Colonic mucosa (tissue), 4 donors: Measurements from ENCODE around the gene LRRK1. TPM values are rescaled to one million over a fixed set of nuclear protein-coding genes. Genes with fewer than 3 reads are reported as not detected.

Experiments
- DNase-seq: peaks from one replicate; pipeline ENCODE4 v3.0.0-alpha.2; 2020
- H3K27ac ChIP-seq: fragments of 200-600 bp; one replicate; pipeline ENCODE4 v1.8.0; 2021
- H3K27me3 ChIP-seq: fragments of 200-600 bp; one replicate; pipeline ENCODE4 v1.8.0; 2021
- H3K36me3 ChIP-seq: fragments of 200-600 bp; one replicate; pipeline ENCODE4 v1.8.0; 2021
- H3K4me1 ChIP-seq: fragments of 200-600 bp; one replicate; pipeline ENCODE4 v1.8.0; 2021; ENCODE audit warnings: mild to moderate bottlenecking
- H3K4me3 ChIP-seq: fragments of 200-600 bp; one replicate; pipeline ENCODE4 v1.8.0; 2021
- H3K9ac ChIP-seq, 2 donors: one replicate each; pipeline ENCODE4 v1.7.0; 2013; ENCODE audit warnings: control low read depth in 2 of 2, low read depth in 2 of 2, low read length in 2 of 2
- H3K9me3 ChIP-seq: fragments of 200-600 bp; one replicate; pipeline ENCODE4 v1.8.0; 2021
- intact Hi-C: fragments of 100-400 bp; cut with DNase I; formaldehyde crosslinking; loops from one replicate; pipeline ENCODE4 v1.14.1; 2022
- total RNA-seq, 2 donors: library from RNA; stranded (reverse); fragmentation: NEBNext Ultra II Directional in 1 of 2; extraction: Animal tissue kit (Norgen Biotek cat#: 25700) in 1 of 2; gene quantifications; one replicate each; pipeline ENCODE4 v1.2.1, GENCODE V29; 2021
- TF ChIP-seq, protein P1 (sequence below): fragments of 200-600 bp; IDR thresholded peaks from one replicate; pipeline ENCODE4 v1.8.0; 2022; ENCODE audit warnings: antibody characterized with exemption, mild to moderate bottlenecking
- donor health status: healthy.
- donor health status: DM: no; HTN: no; CAD: no.
- donor health status: DM: no; HTN: no; CAD: no.

LRRK1 gene
- total RNA-seq, 2 donors from 2014 or later, result 29.6 to 36.0 TPM

DNA sequence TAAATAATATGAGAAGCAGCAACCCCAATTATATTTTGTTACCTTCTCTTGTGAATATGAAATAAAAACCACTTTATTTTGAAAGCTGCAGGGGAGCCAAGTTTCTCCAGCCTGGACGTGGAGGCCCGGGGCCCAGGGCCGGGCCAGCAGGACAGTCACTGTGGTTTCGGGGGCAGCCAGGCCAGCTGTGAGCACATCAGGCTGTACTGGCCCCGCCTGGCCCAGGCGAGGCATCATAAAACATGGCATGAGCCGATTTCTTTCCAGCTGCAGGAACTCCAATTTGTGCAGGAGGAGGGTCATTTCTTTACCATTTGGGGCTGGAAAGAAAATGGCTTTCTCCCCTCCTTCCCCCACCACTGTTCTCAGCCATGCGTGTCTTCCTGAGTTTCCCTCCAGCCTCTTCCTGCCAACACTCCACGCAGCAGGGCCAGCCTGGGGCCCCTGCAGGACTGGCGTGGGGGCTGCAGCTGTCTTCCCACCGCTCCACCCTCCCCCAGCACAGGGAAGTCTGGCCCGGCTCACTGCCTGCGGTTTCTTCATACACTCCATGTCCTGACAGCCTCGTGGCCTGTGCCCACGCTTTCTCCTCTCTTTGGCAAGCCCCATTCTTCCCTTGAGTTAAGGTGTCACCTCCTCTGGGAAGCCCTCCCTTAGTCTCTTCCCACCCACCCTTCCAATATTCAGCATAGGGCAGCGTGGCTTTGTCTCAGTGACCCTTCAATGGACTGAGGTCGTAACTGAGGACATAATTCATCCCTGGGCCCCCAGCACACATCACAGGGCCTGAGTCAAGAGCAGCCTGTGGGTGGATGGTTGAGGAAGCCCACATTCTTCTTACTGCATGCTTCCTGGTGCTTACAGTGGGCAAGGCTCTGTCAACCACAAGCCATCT, 196.9 kb downstream of the LRRK1 start:
- H3K9ac ChIP-seq, result no peak overlapping the region
- no peak overlapping the region for H3K4me3 ChIP-seq
- TF ChIP-seq, protein P1, sequence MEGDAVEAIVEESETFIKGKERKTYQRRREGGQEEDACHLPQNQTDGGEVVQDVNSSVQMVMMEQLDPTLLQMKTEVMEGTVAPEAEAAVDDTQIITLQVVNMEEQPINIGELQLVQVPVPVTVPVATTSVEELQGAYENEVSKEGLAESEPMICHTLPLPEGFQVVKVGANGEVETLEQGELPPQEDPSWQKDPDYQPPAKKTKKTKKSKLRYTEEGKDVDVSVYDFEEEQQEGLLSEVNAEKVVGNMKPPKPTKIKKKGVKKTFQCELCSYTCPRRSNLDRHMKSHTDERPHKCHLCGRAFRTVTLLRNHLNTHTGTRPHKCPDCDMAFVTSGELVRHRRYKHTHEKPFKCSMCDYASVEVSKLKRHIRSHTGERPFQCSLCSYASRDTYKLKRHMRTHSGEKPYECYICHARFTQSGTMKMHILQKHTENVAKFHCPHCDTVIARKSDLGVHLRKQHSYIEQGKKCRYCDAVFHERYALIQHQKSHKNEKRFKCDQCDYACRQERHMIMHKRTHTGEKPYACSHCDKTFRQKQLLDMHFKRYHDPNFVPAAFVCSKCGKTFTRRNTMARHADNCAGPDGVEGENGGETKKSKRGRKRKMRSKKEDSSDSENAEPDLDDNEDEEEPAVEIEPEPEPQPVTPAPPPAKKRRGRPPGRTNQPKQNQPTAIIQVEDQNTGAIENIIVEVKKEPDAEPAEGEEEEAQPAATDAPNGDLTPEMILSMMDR, result no peak
- DNase-seq, result no peak
- H3K4me1 ChIP-seq, result no peaks in the 10 kb centered on the region
- no peak overlapping the region for H3K27ac ChIP-seq
- no peaks in the 10 kb centered on the region for H3K36me3 ChIP-seq
- H3K9me3 ChIP-seq, result no peaks in the 10 kb centered on the region
- intact Hi-C loops, result no loop called here
- H3K27me3 ChIP-seq, result no peaks in the 10 kb centered on the region

DNA sequence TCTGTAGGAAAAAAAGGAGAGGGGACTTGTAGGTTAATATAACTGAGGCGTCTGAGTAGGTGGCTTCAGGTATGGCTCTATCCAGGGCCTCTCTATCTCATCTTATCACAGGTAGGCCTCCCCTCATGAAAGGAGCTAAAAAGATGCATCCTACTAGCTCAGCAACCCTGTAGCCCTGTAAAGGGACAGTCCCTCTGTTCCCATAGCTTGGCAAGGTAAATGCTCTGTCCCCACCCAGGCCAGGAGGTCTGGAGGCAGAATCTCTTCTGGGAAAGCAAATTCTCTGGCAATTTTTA, 197.5 kb downstream of the LRRK1 start:
- Histone ChIP-seq H3K4me1 (peaks cover 5% of the 10 kb centered on the region), H3K27me3 (no peaks in the 10 kb centered on the region), H3K4me3 (no peak overlapping the region), H3K36me3 (no peaks in the 10 kb centered on the region), H3K27ac (no peak overlapping the region), H3K9ac (no peak overlapping the region), H3K9me3 (no peaks in the 10 kb centered on the region)
- intact Hi-C loops, result no loop called here
- TF ChIP-seq, protein P1, result no peak
- DNase-seq, result no peak

DNA sequence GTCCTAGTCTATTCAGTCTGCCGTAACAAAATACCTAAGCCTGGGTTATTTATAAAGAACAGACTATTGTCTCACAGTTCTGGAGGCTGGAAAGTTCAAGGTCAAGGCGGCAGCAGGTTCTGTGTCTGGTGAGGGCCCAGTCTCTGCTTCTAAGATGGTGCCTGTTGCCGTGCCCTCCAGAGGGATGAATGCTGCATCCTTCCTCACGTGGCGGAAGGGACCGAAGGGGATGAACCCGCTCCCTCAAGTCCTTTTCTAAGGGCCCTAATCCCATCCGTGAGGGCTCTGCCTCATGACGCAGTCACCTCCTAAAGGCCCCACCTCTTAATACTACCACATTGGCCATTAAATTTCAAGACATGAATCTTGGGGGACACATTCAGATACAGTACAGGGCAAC, 199.0 kb downstream of the LRRK1 start:
- no peak overlapping the region for H3K4me3 ChIP-seq
- TF ChIP-seq, protein P1, result no peak
- H3K27me3 ChIP-seq, result no peaks in the 10 kb centered on the region
- no peak for DNase-seq
- H3K36me3 ChIP-seq, result no peaks in the 10 kb centered on the region
- no peaks in the 10 kb centered on the region for H3K9me3 ChIP-seq
- intact Hi-C loops, result no loop called here
- H3K27ac ChIP-seq, result no peak overlapping the region
- no peak overlapping the region for H3K9ac ChIP-seq
- peaks cover 7% of the 10 kb centered on the region for H3K4me1 ChIP-seq

DNA sequence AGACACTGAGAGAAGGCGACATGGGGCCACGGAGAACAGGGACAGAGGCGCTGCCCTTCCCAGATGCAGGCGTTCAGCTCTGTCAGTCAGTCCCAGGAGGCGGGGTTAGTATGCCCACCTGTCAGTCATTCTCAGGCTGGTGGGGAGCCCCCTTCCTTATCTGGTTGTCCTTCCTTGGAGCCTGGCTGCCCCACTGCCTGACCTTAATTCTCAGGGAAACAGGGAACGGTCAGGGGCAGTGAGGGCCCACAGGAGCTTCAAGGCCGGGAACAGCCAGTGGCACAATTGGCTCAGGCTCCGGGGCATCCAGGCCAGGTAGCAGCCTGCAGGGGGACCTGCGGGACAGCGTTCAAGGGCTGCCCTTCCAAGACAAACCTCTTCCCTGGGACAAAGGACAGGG, 199.5 kb downstream of the LRRK1 start:
- DNase-seq, result no peak
- intact Hi-C loops, result no loop called here
- TF ChIP-seq, protein P1, result no peak

DNA sequence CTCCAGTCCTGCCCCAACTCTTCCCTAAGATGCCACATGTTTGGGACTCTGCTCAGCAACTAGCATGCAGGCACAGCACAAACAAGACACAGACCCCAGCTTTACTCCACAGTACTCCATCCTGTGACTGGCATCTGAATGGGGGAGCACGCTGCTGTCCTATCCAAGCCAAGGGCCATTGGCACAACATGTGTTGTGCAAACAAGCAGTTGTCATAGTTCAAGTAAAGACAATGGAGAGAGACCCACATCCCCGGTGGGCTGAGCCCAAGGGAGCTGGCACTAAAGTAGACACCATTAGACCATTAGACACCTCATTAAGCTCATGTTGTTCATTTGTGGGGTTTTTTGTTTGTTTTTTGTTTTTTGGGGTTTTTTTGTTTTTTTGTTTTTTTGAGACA, 200.0 kb downstream of the LRRK1 start:
- intact Hi-C loops, result no loop called here
- Histone ChIP-seq H3K4me1 (peaks cover 7% of the 10 kb centered on the region), H3K9ac (no peak overlapping the region), H3K9me3 (no peaks in the 10 kb centered on the region), H3K4me3 (no peak overlapping the region), H3K36me3 (no peaks in the 10 kb centered on the region), H3K27ac (no peak overlapping the region), H3K27me3 (no peaks in the 10 kb centered on the region)
- DNase-seq, result no peak
- TF ChIP-seq, protein P1, result no peak

More for the DNA sequence above, 199.5 kb downstream of the LRRK1 start:
- Histone ChIP-seq H3K27me3 (no peaks in the 10 kb centered on the region), H3K36me3 (no peaks in the 10 kb centered on the region), H3K4me1 (peaks cover 7% of the 10 kb centered on the region), H3K27ac (no peak overlapping the region), H3K9ac (no peak overlapping the region), H3K9me3 (no peaks in the 10 kb centered on the region), H3K4me3 (no peak overlapping the region)

Other genes with a start within 250 kb of the LRRK1 start
- 1 to 10 TPM; 3.8 to 7.4 TPM for gene ALDH1A3, start 39.5 kb upstream of the LRRK1 start, total RNA-seq